K562 treated with DMSO at 1 percent for 12 hours (cell line): ENCODE results near the gene HPS3. TPM values are rescaled to one million over a fixed set of nuclear protein-coding genes. Genes with fewer than 3 reads are reported as not detected.

Source experiments
- total RNA-seq: library from RNA; unstranded; fragments of 300-600 nt; gene quantifications from 2 replicates; pipeline ENCODE4 v1.2.3, GENCODE V29; 2022; ENCODE audit not compliant: insufficient read depth

The HPS3 gene, protein sequence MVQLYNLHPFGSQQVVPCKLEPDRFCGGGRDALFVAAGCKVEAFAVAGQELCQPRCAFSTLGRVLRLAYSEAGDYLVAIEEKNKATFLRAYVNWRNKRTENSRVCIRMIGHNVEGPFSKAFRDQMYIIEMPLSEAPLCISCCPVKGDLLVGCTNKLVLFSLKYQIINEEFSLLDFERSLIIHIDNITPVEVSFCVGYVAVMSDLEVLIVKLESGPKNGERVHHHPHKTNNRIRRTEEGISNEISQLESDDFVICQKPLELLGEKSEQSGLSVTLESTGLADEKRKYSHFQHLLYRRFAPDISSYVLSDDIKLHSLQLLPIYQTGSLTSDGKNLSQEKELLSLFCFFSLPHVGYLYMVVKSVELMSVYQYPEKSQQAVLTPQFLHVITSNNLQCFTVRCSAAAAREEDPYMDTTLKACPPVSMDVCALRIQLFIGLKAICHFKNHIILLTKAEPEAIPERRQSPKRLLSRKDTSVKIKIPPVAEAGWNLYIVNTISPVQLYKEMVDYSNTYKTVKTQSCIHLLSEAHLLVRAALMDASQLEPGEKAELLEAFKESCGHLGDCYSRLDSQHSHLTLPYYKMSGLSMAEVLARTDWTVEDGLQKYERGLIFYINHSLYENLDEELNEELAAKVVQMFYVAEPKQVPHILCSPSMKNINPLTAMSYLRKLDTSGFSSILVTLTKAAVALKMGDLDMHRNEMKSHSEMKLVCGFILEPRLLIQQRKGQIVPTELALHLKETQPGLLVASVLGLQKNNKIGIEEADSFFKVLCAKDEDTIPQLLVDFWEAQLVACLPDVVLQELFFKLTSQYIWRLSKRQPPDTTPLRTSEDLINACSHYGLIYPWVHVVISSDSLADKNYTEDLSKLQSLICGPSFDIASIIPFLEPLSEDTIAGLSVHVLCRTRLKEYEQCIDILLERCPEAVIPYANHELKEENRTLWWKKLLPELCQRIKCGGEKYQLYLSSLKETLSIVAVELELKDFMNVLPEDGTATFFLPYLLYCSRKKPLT
- total RNA-seq, result 6.5 and 15.4 TPM in 2 replicates

DNA sequence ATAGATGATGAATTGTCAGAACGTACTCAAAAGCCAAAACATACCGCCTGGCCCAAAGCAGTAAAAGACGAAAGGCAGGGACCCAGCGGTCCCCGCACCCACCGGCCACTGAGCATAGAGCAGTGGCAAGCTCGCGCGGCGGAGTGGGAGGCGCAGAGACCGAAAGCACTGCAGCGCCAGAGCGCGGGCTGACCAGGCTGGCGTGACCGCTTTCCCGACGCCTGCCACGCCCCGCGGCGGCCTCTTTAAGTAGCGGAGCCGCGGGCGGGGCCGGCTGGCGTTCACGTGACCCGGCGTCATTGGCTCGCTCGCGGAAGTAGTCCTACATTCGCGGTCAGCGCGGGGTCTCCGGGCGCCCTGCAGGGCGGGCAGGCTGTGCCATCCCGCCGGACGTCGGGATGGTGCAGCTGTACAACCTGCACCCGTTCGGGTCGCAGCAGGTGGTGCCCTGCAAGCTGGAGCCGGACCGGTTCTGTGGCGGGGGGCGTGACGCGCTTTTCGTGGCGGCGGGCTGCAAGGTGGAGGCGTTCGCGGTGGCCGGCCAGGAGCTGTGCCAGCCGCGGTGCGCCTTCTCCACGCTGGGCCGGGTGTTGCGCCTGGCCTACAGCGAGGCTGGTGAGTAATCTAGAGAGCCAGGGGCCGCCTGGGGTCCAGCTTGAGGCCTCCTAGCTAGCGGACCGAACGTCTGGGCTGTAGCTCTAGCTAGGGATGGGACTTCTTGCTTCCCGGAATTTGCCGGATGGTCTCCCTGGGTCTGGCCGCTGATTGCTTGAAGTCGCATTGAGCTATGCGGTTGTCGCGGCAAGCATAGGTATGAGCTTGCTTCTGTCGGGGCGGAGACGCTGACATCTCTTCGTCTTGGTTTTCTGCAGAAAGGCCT, at the start of gene HPS3:
Gene HPS3 (plus strand): TSS at position 313 of the 880 bp plus-strand sequence. CDS start 86 bp downstream, at position 399.

DNA sequence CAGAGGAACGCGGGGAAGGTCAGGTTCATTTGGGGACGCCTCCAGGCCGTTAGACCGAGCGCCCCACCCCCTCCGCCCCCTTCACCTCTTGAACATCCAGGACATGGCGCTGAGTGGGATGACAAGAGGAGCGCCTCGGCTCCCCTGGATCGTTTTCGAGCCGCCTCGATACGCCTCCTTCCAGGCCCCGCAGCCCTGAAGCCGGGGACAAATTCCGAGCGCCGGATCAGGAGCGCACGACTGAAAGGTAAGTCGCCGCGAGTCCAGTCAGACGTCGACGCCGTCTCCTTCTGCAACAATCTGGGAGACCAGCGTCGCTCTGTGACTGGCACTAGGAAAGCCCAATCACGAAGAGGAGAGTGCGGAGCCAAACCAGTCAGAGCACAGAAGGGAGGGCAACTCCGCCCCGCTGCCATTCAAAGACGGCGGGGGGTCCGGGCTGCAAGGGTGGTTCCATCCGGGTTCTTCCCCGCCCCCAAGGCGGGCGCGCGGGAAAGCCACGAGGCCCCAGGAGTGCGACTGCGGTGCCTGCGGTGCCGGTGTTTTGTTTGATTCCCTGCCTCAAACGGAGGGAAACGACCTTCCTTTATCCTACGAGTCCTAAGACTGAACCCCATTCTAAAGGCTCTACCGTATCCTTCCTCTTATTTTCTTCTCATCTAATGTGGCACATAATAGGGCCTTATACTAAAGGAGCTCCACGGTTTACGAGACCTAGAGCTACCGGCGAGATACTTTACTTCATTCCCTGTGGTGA, 43.0 kb upstream of the HPS3 start, which contains the start of gene HLTF:
Gene HLTF (minus strand): TSS at position 302 of the 757 bp plus-strand sequence. CDS start 197 bp downstream, at position 105.

DNA sequence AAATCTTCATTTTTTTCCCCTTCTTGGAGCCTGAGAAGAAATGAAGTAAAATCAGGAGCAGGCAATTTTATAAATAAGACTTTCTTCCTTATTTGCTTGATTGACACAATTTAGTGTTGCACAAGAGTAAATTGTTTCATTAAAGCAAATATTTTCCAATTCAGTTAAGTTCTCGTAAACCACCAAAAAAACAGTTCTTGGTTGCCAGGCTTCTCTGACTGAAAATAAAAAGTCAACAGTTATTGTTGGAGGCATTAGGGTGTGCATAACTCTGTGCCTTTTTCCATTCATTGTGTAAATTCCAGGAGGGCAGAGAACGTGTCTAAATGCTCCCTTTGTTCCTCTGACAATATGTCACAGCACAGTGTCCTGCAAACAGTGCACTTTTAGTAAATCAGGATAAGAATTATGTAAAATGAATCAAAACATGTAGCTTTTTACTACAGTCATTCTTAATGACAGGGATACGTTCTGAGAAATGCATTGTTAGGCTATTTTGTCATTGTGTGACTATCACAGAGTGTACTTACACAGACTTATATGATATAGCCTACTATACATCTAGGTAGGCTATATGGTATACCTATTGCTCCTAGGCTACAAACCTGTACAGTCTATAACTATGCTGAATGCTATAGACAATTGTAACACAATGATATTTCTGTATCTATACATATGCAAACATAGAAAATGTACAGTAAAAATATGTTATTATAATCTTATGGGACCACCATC, 92.5 kb downstream of the HPS3 start, which contains the start of gene CP:
Gene CP (minus strand): TSS at position 47 of the 735 bp plus-strand sequence. CDS start 37 bp downstream, at position 10.

Other genes with a start within 250 kb of the HPS3 start
- gene GYG1, start 138.1 kb upstream of the HPS3 start, total RNA-seq, result 13.4 and 17.6 TPM in 2 replicates
- 13.5 and 46.4 TPM in 2 replicates for gene HLTF, start 43.1 kb upstream of the HPS3 start, total RNA-seq
- not detected in 2 replicates for gene CP, start 92.2 kb downstream of the HPS3 start, total RNA-seq
- gene TM4SF18, start 204.0 kb downstream of the HPS3 start, total RNA-seq, result not detected in 2 replicates
- gene TM4SF1, start 248.0 kb downstream of the HPS3 start, total RNA-seq, result not detected in 2 replicates